Ishikawa (cell line): ENCODE data around the gene YRDC.

ENCODE experiments used
- CEBPB ChIP-seq: IDR thresholded peaks from 2 replicates; pipeline ENCODE4 v1.6.1; 2012
- CREB1 ChIP-seq: IDR thresholded peaks from 2 replicates; pipeline ENCODE4 v1.6.1; 2012; ENCODE audit warnings: low read depth
- EGR1 ChIP-seq: IDR thresholded peaks from 2 replicates; pipeline ENCODE4 v1.6.1; 2012
- EP300 ChIP-seq: IDR thresholded peaks from 2 replicates; pipeline ENCODE4 v1.6.1; 2012; ENCODE audit warnings: borderline replicate concordance
- FOXM1 ChIP-seq: IDR thresholded peaks from 2 replicates; pipeline ENCODE4 v1.6.1; 2012; ENCODE audit warnings: low read depth, borderline replicate concordance
- NFIC ChIP-seq: IDR thresholded peaks from 2 replicates; pipeline ENCODE4 v1.6.1; 2012
- RAD21 ChIP-seq: IDR thresholded peaks from 2 replicates; pipeline ENCODE4 v1.6.1; 2012; ENCODE audit warnings: low read depth
- TAF1 ChIP-seq: IDR thresholded peaks from 2 replicates; pipeline ENCODE4 v1.6.1; 2012; ENCODE audit warnings: low read depth, mild to moderate bottlenecking
- TCF12 ChIP-seq: IDR thresholded peaks from 2 replicates; pipeline ENCODE4 v1.6.1; 2012; ENCODE audit warnings: low read depth
- TEAD4 ChIP-seq: IDR thresholded peaks from 2 replicates; pipeline ENCODE4 v1.6.1; 2012
- YY1 ChIP-seq: IDR thresholded peaks from 2 replicates; pipeline ENCODE4 v1.6.1; 2012; ENCODE audit warnings: low read depth
- ZBTB7A ChIP-seq: IDR thresholded peaks from 2 replicates; pipeline ENCODE4 v1.6.1; 2012; ENCODE audit warnings: low read depth
- TF ChIP-seq, protein P1 (sequence below): IDR thresholded peaks from 2 replicates; pipeline ENCODE4 v1.6.1; 2012; ENCODE audit warnings: low read depth, mild to moderate bottlenecking
- TF ChIP-seq, protein P2 (sequence below): IDR thresholded peaks from 2 replicates; pipeline ENCODE4 v1.6.1; 2012
- TF ChIP-seq, protein P3 (sequence below): IDR thresholded peaks from 2 replicates; pipeline ENCODE4 v1.6.1; 2012

Gene YRDC

DNA sequence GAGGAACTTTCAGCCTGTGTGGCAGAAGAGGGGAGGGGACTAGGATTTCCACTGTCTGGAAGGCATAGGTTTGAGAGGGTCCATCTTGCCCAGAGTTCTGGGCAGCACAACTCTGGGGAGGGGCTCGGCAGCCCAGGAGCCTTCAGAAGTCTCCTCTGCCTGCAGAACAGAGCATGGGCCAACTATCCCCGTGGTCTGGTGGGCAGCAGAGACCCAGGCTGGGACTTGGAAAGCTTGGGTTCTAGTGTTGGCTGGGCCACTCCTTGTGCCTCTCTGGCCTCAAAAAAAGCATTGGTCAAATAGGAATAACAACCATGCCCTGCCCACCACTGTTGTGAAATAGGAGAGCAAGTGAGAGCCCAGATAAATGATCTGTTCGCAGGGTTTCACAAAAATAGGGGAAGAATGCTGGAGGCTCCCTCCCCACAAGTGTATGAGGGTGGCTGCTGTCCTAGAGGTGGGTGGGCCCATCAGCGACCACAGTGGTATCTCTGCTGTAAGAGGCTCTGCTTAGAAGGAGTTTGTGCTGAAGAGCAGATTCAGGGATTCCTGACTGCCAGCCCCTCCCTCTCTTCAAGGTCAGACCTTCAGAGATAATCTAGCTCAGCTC lies 52.0 kb downstream of the YRDC start:
- TF ChIP-seq CEBPB (no peak), NFIC (no peak), ZBTB7A (no peak), EP300 (no peak), TAF1 (no peak), TCF12 (no peak), YY1 (no peak), FOXM1 (no peak), EGR1 (no peak), RAD21 (no peak), TEAD4 (no peak)
- TF ChIP-seq, protein P1, sequence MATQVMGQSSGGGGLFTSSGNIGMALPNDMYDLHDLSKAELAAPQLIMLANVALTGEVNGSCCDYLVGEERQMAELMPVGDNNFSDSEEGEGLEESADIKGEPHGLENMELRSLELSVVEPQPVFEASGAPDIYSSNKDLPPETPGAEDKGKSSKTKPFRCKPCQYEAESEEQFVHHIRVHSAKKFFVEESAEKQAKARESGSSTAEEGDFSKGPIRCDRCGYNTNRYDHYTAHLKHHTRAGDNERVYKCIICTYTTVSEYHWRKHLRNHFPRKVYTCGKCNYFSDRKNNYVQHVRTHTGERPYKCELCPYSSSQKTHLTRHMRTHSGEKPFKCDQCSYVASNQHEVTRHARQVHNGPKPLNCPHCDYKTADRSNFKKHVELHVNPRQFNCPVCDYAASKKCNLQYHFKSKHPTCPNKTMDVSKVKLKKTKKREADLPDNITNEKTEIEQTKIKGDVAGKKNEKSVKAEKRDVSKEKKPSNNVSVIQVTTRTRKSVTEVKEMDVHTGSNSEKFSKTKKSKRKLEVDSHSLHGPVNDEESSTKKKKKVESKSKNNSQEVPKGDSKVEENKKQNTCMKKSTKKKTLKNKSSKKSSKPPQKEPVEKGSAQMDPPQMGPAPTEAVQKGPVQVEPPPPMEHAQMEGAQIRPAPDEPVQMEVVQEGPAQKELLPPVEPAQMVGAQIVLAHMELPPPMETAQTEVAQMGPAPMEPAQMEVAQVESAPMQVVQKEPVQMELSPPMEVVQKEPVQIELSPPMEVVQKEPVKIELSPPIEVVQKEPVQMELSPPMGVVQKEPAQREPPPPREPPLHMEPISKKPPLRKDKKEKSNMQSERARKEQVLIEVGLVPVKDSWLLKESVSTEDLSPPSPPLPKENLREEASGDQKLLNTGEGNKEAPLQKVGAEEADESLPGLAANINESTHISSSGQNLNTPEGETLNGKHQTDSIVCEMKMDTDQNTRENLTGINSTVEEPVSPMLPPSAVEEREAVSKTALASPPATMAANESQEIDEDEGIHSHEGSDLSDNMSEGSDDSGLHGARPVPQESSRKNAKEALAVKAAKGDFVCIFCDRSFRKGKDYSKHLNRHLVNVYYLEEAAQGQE = no peak
- TF ChIP-seq, protein P2, sequence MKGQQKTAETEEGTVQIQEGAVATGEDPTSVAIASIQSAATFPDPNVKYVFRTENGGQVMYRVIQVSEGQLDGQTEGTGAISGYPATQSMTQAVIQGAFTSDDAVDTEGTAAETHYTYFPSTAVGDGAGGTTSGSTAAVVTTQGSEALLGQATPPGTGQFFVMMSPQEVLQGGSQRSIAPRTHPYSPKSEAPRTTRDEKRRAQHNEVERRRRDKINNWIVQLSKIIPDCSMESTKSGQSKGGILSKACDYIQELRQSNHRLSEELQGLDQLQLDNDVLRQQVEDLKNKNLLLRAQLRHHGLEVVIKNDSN = no peak
- TF ChIP-seq, protein P3, sequence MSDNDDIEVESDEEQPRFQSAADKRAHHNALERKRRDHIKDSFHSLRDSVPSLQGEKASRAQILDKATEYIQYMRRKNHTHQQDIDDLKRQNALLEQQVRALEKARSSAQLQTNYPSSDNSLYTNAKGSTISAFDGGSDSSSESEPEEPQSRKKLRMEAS = no peak

DNA sequence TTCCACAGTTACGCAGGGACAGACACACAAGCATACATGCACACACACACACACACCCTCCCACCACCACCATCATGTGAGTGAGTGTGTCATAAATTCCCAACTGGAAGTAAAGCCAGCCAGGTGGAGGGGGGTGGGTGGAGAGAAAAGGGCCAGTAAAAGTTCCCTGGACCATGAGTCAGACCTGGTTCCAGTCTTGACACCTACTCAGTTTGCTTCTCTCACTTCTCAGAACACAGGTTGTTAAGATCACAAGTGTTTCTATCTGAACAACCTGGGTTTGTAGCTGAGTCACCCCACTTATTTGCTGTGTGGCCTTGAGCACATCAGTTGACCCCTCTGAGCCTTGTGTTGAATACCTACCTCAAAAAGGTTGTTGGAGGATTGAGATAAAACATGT lies 52.7 kb downstream of the YRDC start:
- no peak for TF ChIP-seq FOXM1
- no peak for TF ChIP-seq TAF1
- TF ChIP-seq EP300 = no peak

DNA sequence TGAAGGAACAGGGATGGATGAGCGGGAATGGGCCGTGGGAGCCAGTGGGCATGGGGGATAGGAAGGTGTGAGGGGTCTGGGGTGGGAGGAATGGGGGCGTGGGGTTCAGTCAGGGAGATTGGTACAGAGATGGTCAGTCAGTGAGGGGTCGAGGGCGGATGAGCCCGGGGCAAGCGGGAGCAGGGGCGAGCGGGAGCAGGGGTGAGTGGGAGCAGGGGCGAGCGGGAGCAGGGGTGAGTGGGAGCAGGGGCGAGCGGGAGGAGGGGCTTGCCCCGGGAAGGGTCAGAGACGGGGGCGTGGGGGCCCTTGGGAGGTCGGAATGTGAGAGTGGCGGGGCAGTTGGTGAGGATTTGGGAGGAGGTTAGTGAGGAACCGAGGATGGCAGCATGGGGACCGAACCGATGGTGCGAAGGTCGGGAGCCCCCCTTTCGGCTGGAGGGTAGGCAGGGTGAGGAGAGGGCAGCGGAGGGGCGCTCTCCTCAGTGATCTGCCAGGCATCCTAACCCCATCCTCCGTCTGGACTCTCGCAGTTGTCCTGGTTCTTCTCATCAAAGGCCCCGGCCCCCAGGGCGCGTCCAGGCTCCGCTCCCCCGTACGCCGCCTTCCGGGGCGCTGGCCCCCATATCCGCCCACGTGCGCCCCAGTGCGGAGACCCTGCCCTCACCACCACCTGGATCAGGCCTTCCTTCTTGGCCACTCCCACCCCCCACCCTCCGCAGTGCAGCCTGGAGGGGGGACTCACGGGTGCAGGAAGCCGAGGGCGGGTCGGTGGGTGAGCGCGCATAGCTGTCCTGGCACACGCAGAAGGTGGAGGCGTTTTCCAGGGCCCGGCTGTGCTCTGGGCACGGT lies 54.3 kb downstream of the YRDC start:
- TF ChIP-seq EP300 (no peak), RAD21 (no peak), FOXM1 (no peak), TCF12 (no peak), NFIC (no peak), CEBPB (no peak), ZBTB7A (no peak), CREB1 (no peak), TEAD4 (no peak), EGR1 (no peak), YY1 (no peak), TAF1 (no peak)
- TF ChIP-seq, protein P3 = no peak
- TF ChIP-seq, protein P2 = no peak
- TF ChIP-seq, protein P1 = no peak
